ACC112 (cell line): ENCODE data around the gene MORC1.

Experiments
- H2AFZ ChIP-seq: fragments of 200-600 bp; sonication (generic); one replicate; pipeline ENCODE4 v1.6.0; 2017; ENCODE audit warnings: antibody characterized with exemption, low read length; ENCODE audit not compliant: unreplicated experiment
- H3K27ac ChIP-seq: fragments of 200-600 bp; sonication (generic); 2 replicates; pipeline ENCODE4 v1.5.1; 2014; ENCODE audit warnings: low read depth, mild to moderate bottlenecking, antibody characterized with exemption, low read length, moderate library complexity
- H3K27me3 ChIP-seq: fragments of 200-600 bp; sonication (generic); 2 replicates; pipeline ENCODE4 v1.6.1; 2014; ENCODE audit warnings: mild to moderate bottlenecking, antibody characterized with exemption, low read length, moderate library complexity, mixed read lengths; ENCODE audit not compliant: insufficient read depth
- H3K36me3 ChIP-seq: fragments of 200-600 bp; sonication (generic); 2 replicates; pipeline ENCODE4 v1.6.1; 2016; ENCODE audit warnings: mild to moderate bottlenecking, antibody characterized with exemption, low read length, moderate library complexity, mixed read lengths; ENCODE audit not compliant: insufficient read depth
- H3K4me1 ChIP-seq: fragments of 200-600 bp; sonication (generic); one replicate; pipeline ENCODE4 v1.6.1; 2016; ENCODE audit warnings: low read length, mixed read lengths; ENCODE audit not compliant: insufficient read depth, unreplicated experiment, control insufficient read depth
- H3K4me3 ChIP-seq: fragments of 200-600 bp; sonication (generic); 2 replicates; pipeline ENCODE4 v1.5.1; 2014; ENCODE audit warnings: mild to moderate bottlenecking, low read depth, low read length
- H3K79me2 ChIP-seq: fragments of 200-600 bp; sonication (generic); one replicate; pipeline ENCODE4 v1.6.0; 2016; ENCODE audit warnings: low read length; ENCODE audit not compliant: control insufficient read depth, unreplicated experiment, insufficient read depth

MORC1 gene

GRCh38 chr3:108983051-108983450 is 134.9 kb downstream of the MORC1 start:
- H3K27me3 ChIP-seq: peaks cover 7% of the 10 kb centered on the region; the same call in 1 of the 2 replicates
- no peak overlapping the region for H3K27ac ChIP-seq
- no peaks in the 10 kb centered on the region for H3K36me3 ChIP-seq
- no peak overlapping the region for H2AFZ ChIP-seq
- no peaks in the 10 kb centered on the region for H3K4me1 ChIP-seq
- no peaks in the 10 kb centered on the region for H3K79me2 ChIP-seq
- no peak overlapping the region for H3K4me3 ChIP-seq

- no peak overlapping the region for H3K4me3 ChIP-seq
- no peaks in the 10 kb centered on the region for H3K36me3 ChIP-seq
- H3K27me3 ChIP-seq: 0 out of 2 replicates have a peak, but pooled peaks cover 8% of the 10 kb centered on the region
- no peak overlapping the region for H2AFZ ChIP-seq
- no peaks in the 10 kb centered on the region for H3K4me1 ChIP-seq
- H3K27ac ChIP-seq: no peak overlapping the region
- no peaks in the 10 kb centered on the region for H3K79me2 ChIP-seq
Measured at GRCh38 chr3:108976058-108976457, 141.9 kb downstream of the MORC1 start.

- no peaks in the 10 kb centered on the region for H3K36me3 ChIP-seq
- H3K4me1 ChIP-seq: no peaks in the 10 kb centered on the region
- no peak overlapping the region for H3K4me3 ChIP-seq
- H3K27me3 ChIP-seq: 0 out of 2 replicates have a peak, but pooled peaks cover 8% of the 10 kb centered on the region
- no peak overlapping the region for H3K27ac ChIP-seq
- no peaks in the 10 kb centered on the region for H3K79me2 ChIP-seq
- no peak overlapping the region for H2AFZ ChIP-seq
Measured at GRCh38 chr3:108973019-108973418, 144.9 kb downstream of the MORC1 start.

- no peak overlapping the region for H3K27ac ChIP-seq
- H3K27me3 ChIP-seq: 0 out of 2 replicates have a peak, but pooled peaks cover 8% of the 10 kb centered on the region
- no peaks in the 10 kb centered on the region for H3K36me3 ChIP-seq
- no peaks in the 10 kb centered on the region for H3K79me2 ChIP-seq
- H3K4me3 ChIP-seq: no peak overlapping the region
- H2AFZ ChIP-seq: no peak overlapping the region
- H3K4me1 ChIP-seq: no peaks in the 10 kb centered on the region
Measured at GRCh38 chr3:108972482-108972881, 145.5 kb downstream of the MORC1 start.

- no peaks in the 10 kb centered on the region for H3K36me3 ChIP-seq
- no peak overlapping the region for H2AFZ ChIP-seq
- no peaks in the 10 kb centered on the region for H3K79me2 ChIP-seq
Measured at GRCh38 chr3:108970561-108970960, 147.4 kb downstream of the MORC1 start.

GRCh38 chr3:108966773-108967172 is 151.2 kb downstream of the MORC1 start:
- Histone ChIP-seq H3K36me3 (no peaks in the 10 kb centered on the region), H2AFZ (no peak overlapping the region)

More at GRCh38 chr3:108970561-108970960, 147.4 kb downstream of the MORC1 start:
- H3K4me1 ChIP-seq: no peaks in the 10 kb centered on the region
- no peak overlapping the region for H3K27ac ChIP-seq
- H3K4me3 ChIP-seq: no peak overlapping the region
- H3K27me3 ChIP-seq: peaks cover 16% of the 10 kb centered on the region; the same call in 1 of the 2 replicates

GRCh38 chr3:108959017-108959416 is 158.9 kb downstream of the MORC1 start:
- no peak overlapping the region for H3K4me3 ChIP-seq
- no peaks in the 10 kb centered on the region for H3K79me2 ChIP-seq
- H3K4me1 ChIP-seq: no peaks in the 10 kb centered on the region
- no peak overlapping the region for H2AFZ ChIP-seq
- H3K27me3 ChIP-seq: peaks cover 15% of the 10 kb centered on the region
- no peak overlapping the region for H3K27ac ChIP-seq
- no peaks in the 10 kb centered on the region for H3K36me3 ChIP-seq

More at GRCh38 chr3:108966773-108967172, 151.2 kb downstream of the MORC1 start:
- Histone ChIP-seq H3K4me1 (no peaks in the 10 kb centered on the region), H3K27me3 (peaks cover 11% of the 10 kb centered on the region; the same call in 1 of the 2 replicates), H3K4me3 (no peak overlapping the region), H3K79me2 (no peaks in the 10 kb centered on the region), H3K27ac (no peak overlapping the region)

GRCh38 chr3:108953700-108954099 is 164.2 kb downstream of the MORC1 start, which contains the start of gene GUCA1C:
TSS of gene GUCA1C (minus strand) at chr3:108953879. CDS start at chr3:108953762, 117 bp downstream.
- Histone ChIP-seq H3K79me2 (no peaks in the 10 kb centered on the region), H3K36me3 (no peaks in the 10 kb centered on the region), H3K4me1 (no peaks in the 10 kb centered on the region), H3K27ac (no peak within 1 kb of the TSS), H2AFZ (no peak within 1 kb of the TSS), H3K27me3 (peaks cover 6% of the 10 kb centered on the region), H3K4me3 (no peak within 1 kb of the TSS)

GRCh38 chr3:108953210-108953609 is 164.7 kb downstream of the MORC1 start:
- Histone ChIP-seq H3K36me3 (no peaks in the 10 kb centered on the region), H3K4me3 (no peak overlapping the region)

GRCh38 chr3:108951820-108952501 is 166.0 kb downstream of the MORC1 start:
- Histone ChIP-seq H3K4me3 (no peak overlapping the region), H2AFZ (no peak overlapping the region), H3K36me3 (no peaks in the 10 kb centered on the region), H3K27ac (no peak overlapping the region), H3K79me2 (no peaks in the 10 kb centered on the region), H3K4me1 (no peaks in the 10 kb centered on the region), H3K27me3 (peaks cover 6% of the 10 kb centered on the region)

More at GRCh38 chr3:108953210-108953609, 164.7 kb downstream of the MORC1 start:
- Histone ChIP-seq H3K79me2 (no peaks in the 10 kb centered on the region), H3K27ac (no peak overlapping the region), H2AFZ (no peak overlapping the region), H3K27me3 (peaks cover 6% of the 10 kb centered on the region), H3K4me1 (no peaks in the 10 kb centered on the region)

GRCh38 chr3:108947855-108948254 is 170.1 kb downstream of the MORC1 start:
- no peak overlapping the region for H2AFZ ChIP-seq
- no peaks in the 10 kb centered on the region for H3K79me2 ChIP-seq
- peaks cover 10% of the 10 kb centered on the region; the same call in 1 of the 2 replicates for H3K27me3 ChIP-seq
- H3K36me3 ChIP-seq: no peaks in the 10 kb centered on the region
- H3K4me1 ChIP-seq: no peaks in the 10 kb centered on the region
- no peak overlapping the region for H3K27ac ChIP-seq
- H3K4me3 ChIP-seq: no peak overlapping the region
